Effector memory CD4-positive, alpha-beta T cell (primary cell): ENCODE data around the gene NRIP2.

Experiments used
- DNase-seq, 3 donors: peaks; one replicate each; pipeline ENCODE4 v3.0.0-alpha.2; 2020
- H3K27ac ChIP-seq: 2 replicates; pipeline ENCODE4 v1.7.0; 2013; ENCODE audit warnings: mild to moderate bottlenecking, low read length, moderate library complexity; ENCODE audit not compliant: insufficient read depth, poor library complexity, severe bottlenecking
- H3K27me3 ChIP-seq: replicated peaks from 2 replicates; pipeline ENCODE4 v1.7.0; 2013; ENCODE audit warnings: mild to moderate bottlenecking, low read length; ENCODE audit not compliant: insufficient read depth, control insufficient read depth, poor library complexity, severe bottlenecking
- H3K36me3 ChIP-seq: 2 replicates; pipeline ENCODE4 v1.7.0; 2013; ENCODE audit warnings: mild to moderate bottlenecking, low read length, moderate library complexity; ENCODE audit not compliant: control insufficient read depth, insufficient read depth
- H3K4me1 ChIP-seq: 2 replicates; pipeline ENCODE4 v1.7.0; 2013; ENCODE audit warnings: low read length, mild to moderate bottlenecking; ENCODE audit not compliant: control insufficient read depth, insufficient read depth, poor library complexity, severe bottlenecking
- H3K4me3 ChIP-seq: 2 replicates; pipeline ENCODE4 v1.7.0; 2013; ENCODE audit warnings: low read length, low read depth, mild to moderate bottlenecking; ENCODE audit not compliant: insufficient read depth, poor library complexity, severe bottlenecking
- H3K9me3 ChIP-seq: 2 replicates; pipeline ENCODE4 v1.7.0; 2013; ENCODE audit warnings: mild to moderate bottlenecking, low read length, moderate library complexity; ENCODE audit not compliant: control insufficient read depth

The NRIP2 gene

DNA sequence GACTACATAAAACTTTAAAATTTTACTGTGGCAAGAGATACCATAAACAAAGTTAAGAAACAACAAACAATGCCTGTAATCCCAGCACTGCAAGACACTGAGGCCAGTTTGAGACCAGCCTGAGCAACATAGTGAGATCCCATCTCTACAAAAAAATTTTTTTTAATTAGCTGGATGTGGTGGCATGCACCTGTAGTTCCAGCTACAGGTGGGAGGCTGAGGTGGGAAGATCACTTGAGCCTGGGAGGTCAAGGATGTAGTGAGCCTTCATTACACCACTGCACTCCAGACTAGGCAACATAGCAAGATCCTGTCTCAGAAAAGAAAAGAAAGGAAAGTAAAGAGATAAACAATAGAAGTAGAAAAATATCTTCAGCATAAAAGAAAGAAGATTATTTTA lies 25.3 kb upstream of the NRIP2 start:
- H3K9me3 ChIP-seq = no peaks in the 10 kb centered on the region
- peaks cover 10% of the 10 kb centered on the region for H3K36me3 ChIP-seq
- no peaks in the 10 kb centered on the region for H3K27me3 ChIP-seq
- no peak overlapping the region for H3K4me3 ChIP-seq
- DNase-seq = no peak
- no peaks in the 10 kb centered on the region for H3K4me1 ChIP-seq
- H3K27ac ChIP-seq = no peak overlapping the region

DNA sequence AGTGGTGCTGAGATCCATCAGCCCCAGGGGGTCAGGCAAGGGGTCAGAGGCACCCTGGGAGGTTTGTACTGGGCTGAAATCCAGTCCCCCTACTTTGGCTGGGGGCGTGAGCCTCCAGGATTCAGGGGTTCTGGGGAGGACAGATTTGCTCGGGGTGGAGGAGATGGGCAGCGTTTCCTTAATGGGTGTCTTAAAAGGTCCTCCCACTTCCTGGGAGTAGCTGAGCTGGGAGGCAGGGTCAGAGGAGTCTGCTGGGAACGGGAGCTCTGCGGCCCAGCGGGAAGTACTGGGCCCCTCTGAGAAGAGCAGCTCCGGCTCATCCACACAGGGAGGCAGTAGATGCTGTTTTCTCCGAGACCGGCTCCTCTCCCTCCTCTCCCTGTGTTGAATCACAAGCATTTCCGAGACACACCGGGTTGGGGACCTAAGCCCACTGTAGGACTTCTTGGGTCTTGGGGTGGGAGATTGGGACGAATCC lies 24.1 kb upstream of the NRIP2 start:
- Histone ChIP-seq H3K4me1 (no peaks in the 10 kb centered on the region), H3K9me3 (no peaks in the 10 kb centered on the region), H3K36me3 (peaks cover 10% of the 10 kb centered on the region), H3K4me3 (no peak overlapping the region), H3K27me3 (no peaks in the 10 kb centered on the region), H3K27ac (no peak overlapping the region)
- DNase-seq = no peak

DNA sequence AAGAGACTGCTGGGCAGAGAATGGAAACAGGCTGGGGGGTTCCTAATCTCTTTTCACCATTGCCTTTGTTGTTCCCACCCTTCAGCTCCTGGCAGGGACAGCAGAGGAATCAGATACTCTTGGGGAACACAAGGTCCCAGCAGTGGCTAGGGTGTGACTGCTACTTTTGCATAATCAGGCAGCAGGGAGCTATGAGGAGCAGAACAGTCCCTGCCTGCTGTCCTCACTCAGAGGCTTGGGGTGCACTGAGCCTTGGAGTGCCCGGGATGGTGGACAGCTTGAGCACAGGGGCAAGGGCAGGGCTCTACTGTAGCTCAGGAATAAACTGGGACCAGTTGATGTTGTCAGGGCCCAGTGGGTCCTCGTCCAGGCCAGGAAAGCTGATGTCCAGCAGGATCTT lies 23.5 kb upstream of the NRIP2 start:
- no peaks in the 10 kb centered on the region for H3K9me3 ChIP-seq
- no peak for DNase-seq
- H3K27me3 ChIP-seq = no peaks in the 10 kb centered on the region
- H3K4me3 ChIP-seq = no peak overlapping the region
- H3K27ac ChIP-seq = no peak overlapping the region
- H3K36me3 ChIP-seq = peaks cover 10% of the 10 kb centered on the region
- no peaks in the 10 kb centered on the region for H3K4me1 ChIP-seq

DNA sequence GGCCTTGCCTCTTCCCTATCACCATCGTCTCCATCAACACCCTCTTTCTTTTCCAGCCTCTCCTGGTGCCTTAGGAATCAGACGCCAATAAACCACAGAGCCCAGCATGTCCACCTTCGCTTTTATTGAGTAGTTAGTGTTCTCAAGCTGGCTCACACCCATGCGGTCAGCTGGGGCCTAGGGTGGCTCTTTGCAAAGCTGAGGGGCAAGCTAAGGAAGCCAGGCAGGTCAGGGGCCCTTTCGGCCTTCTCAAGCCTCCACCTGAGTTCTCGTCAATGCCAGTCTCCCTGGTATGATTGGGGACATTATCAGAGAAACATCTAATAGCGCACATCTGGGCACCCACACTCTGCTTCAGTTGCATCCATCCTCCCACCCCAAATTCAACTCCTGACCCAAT lies 22.7 kb upstream of the NRIP2 start:
- H3K27ac ChIP-seq = no peak overlapping the region
- no peak overlapping the region for H3K4me3 ChIP-seq
- H3K9me3 ChIP-seq = no peaks in the 10 kb centered on the region
- H3K36me3 ChIP-seq = peaks cover 10% of the 10 kb centered on the region
- H3K4me1 ChIP-seq = no peaks in the 10 kb centered on the region
- no peaks in the 10 kb centered on the region for H3K27me3 ChIP-seq
- DNase-seq = no peak

DNA sequence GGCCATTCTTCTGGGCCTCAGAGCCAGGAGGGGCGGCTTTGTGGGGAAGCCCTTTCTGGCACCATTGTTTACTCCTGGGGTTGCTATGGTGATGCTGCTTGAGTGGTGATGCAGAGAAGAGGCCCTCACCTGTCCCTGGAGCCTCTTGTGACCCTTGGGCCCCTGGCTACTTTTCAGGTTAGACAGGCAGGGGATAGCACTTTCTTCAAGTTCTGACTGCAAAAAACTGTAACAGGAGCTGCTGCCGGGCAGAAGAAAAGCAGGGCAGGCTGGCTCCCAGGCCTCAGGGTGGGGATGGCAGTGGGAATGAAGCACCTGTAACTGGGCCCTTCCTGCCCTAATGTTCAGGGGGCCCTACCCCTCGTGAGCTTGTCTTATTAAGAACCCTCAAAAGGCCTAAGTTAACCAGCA lies 22.2 kb upstream of the NRIP2 start, which contains the start of gene TEX52:
TEX52 (minus strand) TSS at position 19 of the 411 bp plus-strand sequence; CDS start at position 6, 13 bp downstream.
- H3K9me3 ChIP-seq = no peaks in the 10 kb centered on the region
- no peaks in the 10 kb centered on the region for H3K27me3 ChIP-seq
- no peak within 1 kb of the TSS for H3K27ac ChIP-seq
- DNase-seq = no peak
- H3K4me3 ChIP-seq = no peak within 1 kb of the TSS
- peaks cover 10% of the 10 kb centered on the region for H3K36me3 ChIP-seq
- no peaks in the 10 kb centered on the region for H3K4me1 ChIP-seq

DNA sequence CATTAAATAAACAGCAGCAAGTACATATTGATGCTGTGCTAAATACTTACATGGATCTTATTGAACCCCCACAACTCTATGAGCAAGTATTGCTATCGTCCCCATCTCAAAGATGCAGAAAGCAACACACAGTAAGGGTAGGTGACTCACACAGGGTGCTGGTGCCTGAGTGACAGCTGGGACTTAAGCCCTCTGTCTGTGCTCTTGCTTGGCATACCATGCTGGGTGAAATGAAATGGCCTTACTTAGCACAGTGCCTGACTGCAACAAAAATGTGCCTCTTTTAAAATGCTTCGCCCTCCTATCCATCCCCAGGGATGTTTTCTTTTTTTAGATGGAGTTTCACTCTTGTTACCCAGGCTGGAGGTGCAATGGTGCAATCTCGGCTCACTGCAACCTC lies 21.2 kb upstream of the NRIP2 start:
- Histone ChIP-seq H3K9me3 (no peaks in the 10 kb centered on the region), H3K36me3 (peaks cover 10% of the 10 kb centered on the region), H3K27me3 (no peaks in the 10 kb centered on the region), H3K27ac (no peak overlapping the region), H3K4me3 (no peak overlapping the region), H3K4me1 (no peaks in the 10 kb centered on the region)
- DNase-seq = no peak

DNA sequence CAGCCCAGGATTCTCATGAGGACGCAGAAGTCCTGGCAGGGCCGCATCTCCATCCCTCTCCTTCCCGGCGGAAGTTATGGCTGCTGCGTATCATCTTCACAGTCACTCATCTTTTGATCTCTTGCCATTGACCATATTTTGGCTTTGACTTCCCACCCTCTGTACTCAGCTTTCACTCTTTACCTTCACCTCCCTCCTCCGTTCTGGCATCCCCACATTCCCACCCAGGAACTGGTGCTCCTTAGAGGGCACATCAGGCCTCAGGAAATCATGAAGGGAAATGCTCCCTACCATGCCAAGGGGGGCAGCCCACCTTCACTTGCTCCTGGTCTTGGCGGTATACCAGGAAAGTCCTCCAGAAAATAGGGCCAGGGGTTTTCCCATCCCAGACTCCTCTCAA lies 20.7 kb upstream of the NRIP2 start:
- peaks cover 10% of the 10 kb centered on the region for H3K36me3 ChIP-seq
- H3K27ac ChIP-seq = no peak overlapping the region
- no peak for DNase-seq
- H3K4me1 ChIP-seq = no peaks in the 10 kb centered on the region
- H3K4me3 ChIP-seq = no peak overlapping the region
- no peaks in the 10 kb centered on the region for H3K9me3 ChIP-seq
- no peaks in the 10 kb centered on the region for H3K27me3 ChIP-seq

DNA sequence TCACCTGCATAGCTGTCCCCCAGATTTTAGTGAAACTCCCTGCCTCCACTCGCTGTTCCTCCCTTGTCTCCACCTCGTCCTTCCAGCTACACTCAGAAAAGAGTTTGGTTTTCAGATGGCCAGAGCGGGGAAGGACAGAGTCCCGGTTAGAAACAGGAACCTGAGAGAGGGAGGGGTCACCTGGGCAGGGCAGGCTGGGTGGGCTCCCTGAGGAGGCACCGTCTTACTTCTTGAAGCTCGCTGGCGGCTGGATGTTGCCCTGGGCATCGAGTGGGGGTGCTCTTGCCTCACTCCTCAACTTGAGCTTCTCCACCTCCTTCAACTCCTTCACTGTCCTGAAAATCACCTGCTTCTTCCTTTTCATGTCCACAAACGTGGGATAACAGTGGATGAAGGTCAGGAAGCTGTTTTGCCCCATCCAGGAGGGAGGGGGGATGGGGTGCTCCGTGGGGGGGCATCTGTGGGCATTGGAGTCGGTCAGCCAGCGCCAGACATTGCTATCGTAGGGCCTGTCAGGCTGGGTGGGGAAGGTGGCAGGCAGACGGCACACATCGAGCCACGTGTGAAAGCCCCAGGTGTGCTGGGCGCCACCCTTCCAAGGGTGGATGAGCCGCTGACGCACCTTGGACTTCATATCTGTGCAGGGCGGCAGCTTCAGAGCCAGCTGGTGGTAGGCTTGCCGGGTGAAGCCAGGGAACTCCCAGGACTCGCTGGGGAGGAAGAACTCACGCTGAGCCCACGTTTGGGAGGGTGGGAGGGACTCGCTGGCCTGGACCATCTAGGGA lies 20.0 kb upstream of the NRIP2 start:
- peaks cover 10% of the 10 kb centered on the region for H3K36me3 ChIP-seq
- H3K4me1 ChIP-seq = no peaks in the 10 kb centered on the region
- H3K27me3 ChIP-seq = no peaks in the 10 kb centered on the region
- no peak for DNase-seq
- no peaks in the 10 kb centered on the region for H3K9me3 ChIP-seq
- H3K4me3 ChIP-seq = no peak overlapping the region
- no peak overlapping the region for H3K27ac ChIP-seq

DNA sequence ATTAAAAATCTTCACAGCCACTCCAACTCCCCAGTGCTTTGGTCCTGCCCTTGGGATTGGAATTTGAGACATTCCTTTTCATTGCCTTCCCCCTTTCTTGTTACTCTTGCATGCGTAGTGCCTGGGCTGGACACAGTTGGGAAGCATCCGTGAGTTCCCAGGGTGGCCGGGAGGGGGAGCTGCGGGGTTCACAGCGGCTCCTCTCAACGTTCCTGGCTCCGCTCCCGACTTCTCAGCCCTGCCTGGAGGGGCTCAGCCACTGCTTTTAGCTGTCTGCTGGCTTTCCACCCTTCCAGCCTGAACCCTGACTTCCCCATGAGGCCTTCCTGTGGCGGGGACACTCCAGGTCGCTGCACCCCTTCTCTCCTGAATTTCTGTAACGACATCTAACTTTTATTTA lies 18.8 kb upstream of the NRIP2 start:
- no peaks in the 10 kb centered on the region for H3K9me3 ChIP-seq
- H3K4me3 ChIP-seq = no peak overlapping the region
- H3K27me3 ChIP-seq = no peaks in the 10 kb centered on the region
- H3K27ac ChIP-seq = no peak overlapping the region
- peaks cover 11% of the 10 kb centered on the region for H3K36me3 ChIP-seq
- DNase-seq = peak in 1 of 3 donors; percentile 10
- no peaks in the 10 kb centered on the region for H3K4me1 ChIP-seq

DNA sequence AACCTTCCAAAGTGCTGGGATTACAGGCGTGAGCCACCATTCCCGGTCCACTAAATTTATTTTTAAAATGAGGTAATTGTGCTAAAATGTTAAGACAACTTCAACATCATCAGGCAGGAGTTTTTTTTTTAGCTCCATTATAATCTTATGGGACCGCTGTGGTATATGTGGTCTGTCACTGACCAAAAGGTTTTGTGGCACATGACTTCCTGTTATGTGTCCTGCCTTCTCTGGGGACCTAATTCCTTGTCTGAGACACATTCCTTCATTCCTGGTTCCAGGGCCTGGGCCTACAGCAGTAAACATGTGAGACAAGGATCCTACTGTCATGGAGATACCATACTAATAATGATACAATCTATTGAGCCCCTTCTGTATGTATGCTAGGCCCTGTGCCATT lies 17.1 kb upstream of the NRIP2 start:
- H3K4me1 ChIP-seq = no peaks in the 10 kb centered on the region
- H3K36me3 ChIP-seq = peaks cover 8% of the 10 kb centered on the region
- no peaks in the 10 kb centered on the region for H3K27me3 ChIP-seq
- no peak overlapping the region for H3K27ac ChIP-seq
- no peaks in the 10 kb centered on the region for H3K9me3 ChIP-seq
- H3K4me3 ChIP-seq = no peak overlapping the region
- DNase-seq = no peak
